Measurements from ENCODE around the gene FMNL2.

FMNL2 gene

DNA sequence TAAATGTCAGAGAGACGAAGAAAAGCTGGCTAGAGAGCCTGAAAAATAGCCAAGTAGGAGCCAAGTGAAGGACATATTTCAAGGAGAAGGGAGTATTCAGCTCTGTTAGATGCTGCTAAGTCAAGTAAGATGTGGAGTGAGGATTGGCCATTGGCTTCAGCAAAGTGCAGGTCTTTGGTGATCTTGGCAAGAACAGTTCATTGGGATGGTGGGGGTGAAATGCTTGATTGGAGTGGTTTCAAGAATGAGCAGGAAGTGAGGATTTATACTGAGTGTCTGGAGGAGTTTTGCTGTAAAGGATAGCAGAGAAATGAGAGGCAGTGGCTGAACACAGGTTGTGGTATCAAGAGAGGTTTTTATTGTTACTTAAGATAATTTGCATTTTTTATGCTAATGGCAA, 242.6 kb downstream of the FMNL2 start:
- DNase-seq, result no peak
- Histone ChIP-seq H3K4me1 (peaks cover 0 to 20% (median 3%) of the 10 kb centered on the region in 4 donors), H3K27ac (no peak overlapping the region), H3K27me3 (no peaks in the 10 kb centered on the region), H3K9me3 (no peaks in the 10 kb centered on the region), H3K4me3 (no peak overlapping the region), H3K36me3 (peaks cover 0 to 5% (median 0%) of the 10 kb centered on the region in 3 donors)
- intact Hi-C loops (cut with DNase I; ENCODE audit: low total_unique reads), result no loop called here
- TF ChIP-seq, protein P1, sequence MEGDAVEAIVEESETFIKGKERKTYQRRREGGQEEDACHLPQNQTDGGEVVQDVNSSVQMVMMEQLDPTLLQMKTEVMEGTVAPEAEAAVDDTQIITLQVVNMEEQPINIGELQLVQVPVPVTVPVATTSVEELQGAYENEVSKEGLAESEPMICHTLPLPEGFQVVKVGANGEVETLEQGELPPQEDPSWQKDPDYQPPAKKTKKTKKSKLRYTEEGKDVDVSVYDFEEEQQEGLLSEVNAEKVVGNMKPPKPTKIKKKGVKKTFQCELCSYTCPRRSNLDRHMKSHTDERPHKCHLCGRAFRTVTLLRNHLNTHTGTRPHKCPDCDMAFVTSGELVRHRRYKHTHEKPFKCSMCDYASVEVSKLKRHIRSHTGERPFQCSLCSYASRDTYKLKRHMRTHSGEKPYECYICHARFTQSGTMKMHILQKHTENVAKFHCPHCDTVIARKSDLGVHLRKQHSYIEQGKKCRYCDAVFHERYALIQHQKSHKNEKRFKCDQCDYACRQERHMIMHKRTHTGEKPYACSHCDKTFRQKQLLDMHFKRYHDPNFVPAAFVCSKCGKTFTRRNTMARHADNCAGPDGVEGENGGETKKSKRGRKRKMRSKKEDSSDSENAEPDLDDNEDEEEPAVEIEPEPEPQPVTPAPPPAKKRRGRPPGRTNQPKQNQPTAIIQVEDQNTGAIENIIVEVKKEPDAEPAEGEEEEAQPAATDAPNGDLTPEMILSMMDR (IDR thresholded peaks at IDR 0.05), result no peak

DNA sequence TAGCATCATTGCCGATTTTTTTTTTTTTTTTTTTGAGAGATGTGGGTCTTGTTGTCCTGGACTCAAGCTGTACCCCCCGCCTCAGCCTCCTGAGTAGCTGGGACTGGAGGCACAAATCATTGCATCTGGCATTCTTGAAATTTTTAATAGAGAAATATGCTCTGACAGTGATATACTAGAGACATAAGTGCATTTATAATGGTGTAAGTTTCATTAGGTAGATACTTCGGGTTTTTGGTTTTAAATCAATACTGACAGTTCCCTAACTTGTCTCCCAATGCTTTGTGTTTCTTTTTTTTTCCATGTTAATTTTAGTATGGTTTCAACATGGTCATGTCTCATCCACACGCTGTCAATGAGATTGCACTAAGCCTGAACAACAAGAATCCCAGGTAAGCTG, 243.6 kb downstream of the FMNL2 start:
- no peak for DNase-seq
- intact Hi-C loops (cut with DNase I; ENCODE audit: low total_unique reads), result no loop called here
- Histone ChIP-seq H3K4me1 (peaks cover 0 to 21% (median 3%) of the 10 kb centered on the region in 4 donors), H3K36me3 (peaks cover 0 to 5% (median 0%) of the 10 kb centered on the region in 3 donors), H3K4me3 (no peak overlapping the region), H3K27ac (no peak overlapping the region), H3K9me3 (no peaks in the 10 kb centered on the region), H3K27me3 (no peaks in the 10 kb centered on the region)
- TF ChIP-seq, protein P1 (IDR thresholded peaks at IDR 0.05), result no peak

DNA sequence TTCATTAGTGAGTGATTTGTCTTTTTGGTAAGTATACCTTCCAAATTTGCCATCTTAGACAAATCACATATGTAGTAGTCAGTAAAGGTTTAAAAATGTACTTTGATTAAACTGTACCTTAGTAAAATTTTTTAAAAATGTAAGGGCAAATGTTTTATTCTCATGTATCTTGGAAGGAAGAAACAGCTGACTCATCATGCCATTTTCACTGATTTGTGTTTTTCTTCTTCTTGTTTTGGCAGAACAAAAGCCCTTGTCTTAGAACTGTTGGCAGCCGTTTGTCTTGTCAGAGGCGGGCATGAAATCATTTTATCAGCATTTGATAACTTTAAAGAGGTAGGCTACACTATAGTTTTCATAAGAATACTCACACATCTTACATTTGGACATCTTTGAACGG, 245.7 kb downstream of the FMNL2 start:
- H3K4me3 ChIP-seq, result no peak overlapping the region
- H3K27me3 ChIP-seq, result no peaks in the 10 kb centered on the region
- TF ChIP-seq, protein P1 (IDR thresholded peaks at IDR 0.05), result no peak
- intact Hi-C loops (cut with DNase I; ENCODE audit: low total_unique reads), result no loop called here
- no peak for DNase-seq
- no peak overlapping the region for H3K27ac ChIP-seq
- H3K36me3 ChIP-seq, result peaks cover 0 to 5% (median 0%) of the 10 kb centered on the region in 3 donors
- no peaks in the 10 kb centered on the region for H3K9me3 ChIP-seq
- H3K4me1 ChIP-seq, result peaks cover 0 to 42% (median 6%) of the 10 kb centered on the region in 4 donors

DNA sequence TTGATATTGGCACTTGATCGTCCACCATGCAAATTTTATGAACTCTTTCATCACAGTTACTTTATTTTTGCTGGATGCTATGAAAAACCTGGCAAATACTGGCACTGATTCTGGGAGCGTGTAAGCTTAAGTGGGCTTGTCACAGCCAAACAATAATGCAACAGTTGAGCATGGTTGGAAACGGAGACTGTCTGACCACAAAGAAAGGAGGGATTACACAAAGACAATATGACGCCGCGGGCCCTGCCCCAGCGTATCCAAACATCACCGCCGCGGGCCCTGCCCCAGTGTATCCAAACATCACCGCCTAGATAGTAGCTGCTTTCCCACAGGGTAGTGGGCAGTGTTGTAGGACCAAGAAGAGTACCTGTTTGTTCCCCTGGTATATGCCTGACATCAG, 246.4 kb downstream of the FMNL2 start:
- TF ChIP-seq, protein P1 (IDR thresholded peaks at IDR 0.05), result no peak
- Histone ChIP-seq H3K4me1 (peaks cover 0 to 49% (median 10%) of the 10 kb centered on the region in 4 donors), H3K36me3 (peaks cover 0 to 5% (median 0%) of the 10 kb centered on the region in 3 donors), H3K4me3 (no peak overlapping the region), H3K9me3 (no peaks in the 10 kb centered on the region), H3K27ac (peak overlapping the region in 1 of 2 donors; percentile 24), H3K27me3 (no peaks in the 10 kb centered on the region)
- peak; percentile 42 to 69 for DNase-seq
- intact Hi-C loops (cut with DNase I; ENCODE audit: low total_unique reads), result no loop called here

DNA sequence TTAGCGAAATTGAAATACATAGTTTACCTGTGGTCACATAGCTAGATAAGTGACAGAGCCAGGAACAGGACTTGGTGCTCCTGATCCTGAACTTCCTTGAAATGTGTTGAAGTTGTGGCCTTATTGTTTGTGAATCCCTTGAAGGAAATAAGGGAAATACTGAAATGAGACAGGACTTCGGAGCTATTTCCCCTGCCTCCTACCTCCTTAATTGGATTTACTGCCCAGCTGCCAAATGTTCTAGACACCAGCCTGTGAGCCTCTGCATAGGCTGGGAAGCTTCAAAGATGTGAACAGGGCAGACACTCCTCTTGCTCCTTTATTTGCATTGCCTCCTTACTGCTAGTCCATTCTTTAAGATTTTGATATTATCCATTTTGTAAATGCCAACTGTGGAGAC, 247.1 kb downstream of the FMNL2 start:
- H3K9me3 ChIP-seq, result no peaks in the 10 kb centered on the region
- H3K4me3 ChIP-seq, result no peak overlapping the region
- peaks cover 0 to 5% (median 0%) of the 10 kb centered on the region in 3 donors for H3K36me3 ChIP-seq
- no peak overlapping the region for H3K27ac ChIP-seq
- intact Hi-C loops (cut with DNase I; ENCODE audit: low total_unique reads), result no loop called here
- TF ChIP-seq, protein P1 (IDR thresholded peaks at IDR 0.05), result no peak
- no peak for DNase-seq
- no peaks in the 10 kb centered on the region for H3K27me3 ChIP-seq
- H3K4me1 ChIP-seq, result peaks cover 0 to 54% (median 11%) of the 10 kb centered on the region in 4 donors
